ENCODE measurements around the gene CRYGS. TPM values are rescaled to one million over a fixed set of nuclear protein-coding genes. Genes with fewer than 3 reads are reported as not detected.

Gene CRYGS
- total and polyA plus RNA-seq, 2 experiments from 2014 or later = 2.0 to 2.9 TPM

DNA sequence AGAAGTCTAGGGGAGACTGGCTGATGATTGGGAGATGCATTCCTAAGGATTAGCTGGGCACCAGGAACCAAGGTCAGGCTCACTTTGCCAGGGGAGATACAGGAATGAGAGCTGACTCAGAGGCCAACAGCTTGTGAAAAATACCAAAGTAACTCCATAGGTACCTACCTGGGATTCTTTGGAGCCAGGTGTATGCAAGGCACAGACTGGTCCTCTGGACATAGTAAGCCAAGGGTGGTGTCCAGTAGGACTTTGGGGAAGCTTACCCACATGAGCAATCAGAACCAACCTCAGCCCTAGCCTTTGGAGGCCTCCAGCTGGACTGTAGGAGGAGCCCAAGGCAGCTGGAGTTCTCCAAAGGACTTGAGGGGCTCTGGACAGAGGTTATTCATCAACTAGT lies 47.5 kb downstream of the CRYGS start:
- Histone ChIP-seq H3K4me3 (no peak overlapping the region), H3K9me2 (ENCODE audit: insufficient read depth) (no peaks in the 10 kb centered on the region), H3K4me1 (ENCODE audit: insufficient read depth) (no peaks in the 10 kb centered on the region), H3K27ac (ENCODE audit: low read depth) (no peak overlapping the region), H4K20me1 (replicated peaks; ENCODE audit: insufficient read depth) (no peaks in the 10 kb centered on the region), H3K36me3 (ENCODE audit: insufficient read depth) (no peaks in the 10 kb centered on the region), H2AFZ (no peak overlapping the region), H3K27me3 (ENCODE audit: insufficient read depth) (no peaks in the 10 kb centered on the region), H3K4me2 (no peak overlapping the region), H3K79me2 (replicated peaks; ENCODE audit: insufficient read depth) (no peaks in the 10 kb centered on the region), H3F3A (replicated peaks; ENCODE audit: low read depth) (no peaks in the 10 kb centered on the region)
- H3K9me3 Mint-ChIP-seq = peaks cover 9% of the 10 kb centered on the region; the same call in 2 of the 3 replicates
- no peak overlapping the region for H3K4me3 Mint-ChIP-seq
- peaks cover 10% of the 10 kb centered on the region for H3K27me3 Mint-ChIP-seq (ENCODE audit: insufficient read depth, low read depth, poor library complexity)
- no peak overlapping the region for H3K27ac Mint-ChIP-seq
- H3K36me3 Mint-ChIP-seq (ENCODE audit: low read depth) = no peaks in the 10 kb centered on the region
- DNase-seq (ENCODE audit: low spot score) (no peak), ATAC-seq (no peak)
- H3K4me1 Mint-ChIP-seq = no peaks in the 10 kb centered on the region
- TF ChIP-seq CREB1 (CRISPR knock-in tag; IDR thresholded peaks at IDR 0.05; ENCODE audit: low read depth) (no peak), ZNF114 (CRISPR knock-in tag; IDR thresholded peaks at IDR 0.05) (no peak), NANOG (IDR thresholded peaks at IDR 0.05; ENCODE audit: borderline replicate concordance) (no peak), JUNB (IDR thresholded peaks at IDR 0.05; ENCODE audit: unreplicated experiment) (no peak), EZH2 (IDR thresholded peaks at IDR 0.05; ENCODE audit: low read depth, unreplicated experiment) (no peak), POLR2AphosphoS5 (IDR thresholded peaks at IDR 0.05; ENCODE audit: low read depth) (no peak), ZNF331 (CRISPR knock-in tag; IDR thresholded peaks at IDR 0.05; ENCODE audit: low read depth) (no peak), STAT1 (IDR thresholded peaks at IDR 0.05; ENCODE audit: unreplicated experiment) (no peak)
- TF ChIP-seq, protein P1, sequence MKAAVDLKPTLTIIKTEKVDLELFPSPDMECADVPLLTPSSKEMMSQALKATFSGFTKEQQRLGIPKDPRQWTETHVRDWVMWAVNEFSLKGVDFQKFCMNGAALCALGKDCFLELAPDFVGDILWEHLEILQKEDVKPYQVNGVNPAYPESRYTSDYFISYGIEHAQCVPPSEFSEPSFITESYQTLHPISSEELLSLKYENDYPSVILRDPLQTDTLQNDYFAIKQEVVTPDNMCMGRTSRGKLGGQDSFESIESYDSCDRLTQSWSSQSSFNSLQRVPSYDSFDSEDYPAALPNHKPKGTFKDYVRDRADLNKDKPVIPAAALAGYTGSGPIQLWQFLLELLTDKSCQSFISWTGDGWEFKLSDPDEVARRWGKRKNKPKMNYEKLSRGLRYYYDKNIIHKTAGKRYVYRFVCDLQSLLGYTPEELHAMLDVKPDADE (IDR thresholded peaks at IDR 0.05) = no peak

DNA sequence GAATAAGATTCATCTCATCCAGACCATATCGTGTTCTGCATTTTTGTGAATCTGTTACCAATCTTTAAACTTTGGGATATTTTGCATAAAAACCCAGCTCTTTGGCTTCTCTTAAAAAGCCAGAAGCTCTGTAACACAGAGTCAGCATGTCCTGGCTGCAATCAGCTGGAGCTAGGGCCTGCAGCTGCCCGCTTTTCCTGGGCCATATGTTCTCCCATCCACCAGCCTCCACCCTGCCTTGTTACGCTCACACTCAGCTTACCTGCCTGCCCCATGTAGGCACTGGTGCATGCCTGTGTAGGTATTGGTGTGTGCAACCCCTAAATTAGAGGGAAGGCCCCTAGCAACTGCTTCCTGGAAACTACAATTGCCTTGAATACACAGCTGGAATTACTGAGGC lies 48.2 kb downstream of the CRYGS start:
- no peaks in the 10 kb centered on the region for H3K4me1 ChIP-seq (ENCODE audit: insufficient read depth)
- Mint-ChIP-seq H3K36me3 (ENCODE audit: low read depth) (no peaks in the 10 kb centered on the region), H3K27ac (no peak overlapping the region), H3K4me1 (no peaks in the 10 kb centered on the region), H3K4me3 (no peak overlapping the region), H3K9me3 (peaks cover 9% of the 10 kb centered on the region; the same call in 2 of the 3 replicates), H3K27me3 (ENCODE audit: insufficient read depth, low read depth, poor library complexity) (peaks cover 10% of the 10 kb centered on the region)
- no peak overlapping the region for H2AFZ ChIP-seq
- H3K36me3 ChIP-seq (ENCODE audit: insufficient read depth) = no peaks in the 10 kb centered on the region
- no peaks in the 10 kb centered on the region for H3K27me3 ChIP-seq (ENCODE audit: insufficient read depth)
- H3K27ac ChIP-seq (ENCODE audit: low read depth) = no peak overlapping the region
- no peaks in the 10 kb centered on the region for H3K79me2 ChIP-seq (replicated peaks; ENCODE audit: insufficient read depth)
- no peaks in the 10 kb centered on the region for H4K20me1 ChIP-seq (replicated peaks; ENCODE audit: insufficient read depth)
- H3K9me2 ChIP-seq (ENCODE audit: insufficient read depth) = no peaks in the 10 kb centered on the region
- no peak overlapping the region for H3K4me2 ChIP-seq
- H3F3A ChIP-seq (replicated peaks; ENCODE audit: low read depth) = no peaks in the 10 kb centered on the region
- ATAC-seq (no peak), DNase-seq (ENCODE audit: low spot score) (no peak)
- H3K4me3 ChIP-seq = no peak overlapping the region
- TF ChIP-seq, protein P2, sequence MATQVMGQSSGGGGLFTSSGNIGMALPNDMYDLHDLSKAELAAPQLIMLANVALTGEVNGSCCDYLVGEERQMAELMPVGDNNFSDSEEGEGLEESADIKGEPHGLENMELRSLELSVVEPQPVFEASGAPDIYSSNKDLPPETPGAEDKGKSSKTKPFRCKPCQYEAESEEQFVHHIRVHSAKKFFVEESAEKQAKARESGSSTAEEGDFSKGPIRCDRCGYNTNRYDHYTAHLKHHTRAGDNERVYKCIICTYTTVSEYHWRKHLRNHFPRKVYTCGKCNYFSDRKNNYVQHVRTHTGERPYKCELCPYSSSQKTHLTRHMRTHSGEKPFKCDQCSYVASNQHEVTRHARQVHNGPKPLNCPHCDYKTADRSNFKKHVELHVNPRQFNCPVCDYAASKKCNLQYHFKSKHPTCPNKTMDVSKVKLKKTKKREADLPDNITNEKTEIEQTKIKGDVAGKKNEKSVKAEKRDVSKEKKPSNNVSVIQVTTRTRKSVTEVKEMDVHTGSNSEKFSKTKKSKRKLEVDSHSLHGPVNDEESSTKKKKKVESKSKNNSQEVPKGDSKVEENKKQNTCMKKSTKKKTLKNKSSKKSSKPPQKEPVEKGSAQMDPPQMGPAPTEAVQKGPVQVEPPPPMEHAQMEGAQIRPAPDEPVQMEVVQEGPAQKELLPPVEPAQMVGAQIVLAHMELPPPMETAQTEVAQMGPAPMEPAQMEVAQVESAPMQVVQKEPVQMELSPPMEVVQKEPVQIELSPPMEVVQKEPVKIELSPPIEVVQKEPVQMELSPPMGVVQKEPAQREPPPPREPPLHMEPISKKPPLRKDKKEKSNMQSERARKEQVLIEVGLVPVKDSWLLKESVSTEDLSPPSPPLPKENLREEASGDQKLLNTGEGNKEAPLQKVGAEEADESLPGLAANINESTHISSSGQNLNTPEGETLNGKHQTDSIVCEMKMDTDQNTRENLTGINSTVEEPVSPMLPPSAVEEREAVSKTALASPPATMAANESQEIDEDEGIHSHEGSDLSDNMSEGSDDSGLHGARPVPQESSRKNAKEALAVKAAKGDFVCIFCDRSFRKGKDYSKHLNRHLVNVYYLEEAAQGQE (IDR thresholded peaks at IDR 0.05; ENCODE audit: unreplicated experiment) = no peak
- TF ChIP-seq JUNB (IDR thresholded peaks at IDR 0.05; ENCODE audit: unreplicated experiment) (no peak), STAT1 (IDR thresholded peaks at IDR 0.05; ENCODE audit: unreplicated experiment) (no peak), EZH2 (IDR thresholded peaks at IDR 0.05; ENCODE audit: low read depth, unreplicated experiment) (no peak), EZH2phosphoT487 (IDR thresholded peaks at IDR 0.05; ENCODE audit: unreplicated experiment) (no peak)
- TF ChIP-seq, protein P1 (IDR thresholded peaks at IDR 0.05) = no peak

Measured in GM23338 (cell line).